GM21390 (cell line): ENCODE results near the gene PSMA1.
A peak's percentile ranks its signal among the peaks of the same experiment; 100 is the strongest.
"Not testable (repeated sequence)": the region's sequence is repeated elsewhere in the genome, so short reads cannot be mapped to it uniquely, and the experiment has no call there.

Source experiments
- ATAC-seq: cut with Tn5 transposase; IDR thresholded peaks from one replicate; pipeline ENCODE4 v1.9.1; 2021; ENCODE audit not compliant: unreplicated experiment

Gene PSMA1

DNA sequence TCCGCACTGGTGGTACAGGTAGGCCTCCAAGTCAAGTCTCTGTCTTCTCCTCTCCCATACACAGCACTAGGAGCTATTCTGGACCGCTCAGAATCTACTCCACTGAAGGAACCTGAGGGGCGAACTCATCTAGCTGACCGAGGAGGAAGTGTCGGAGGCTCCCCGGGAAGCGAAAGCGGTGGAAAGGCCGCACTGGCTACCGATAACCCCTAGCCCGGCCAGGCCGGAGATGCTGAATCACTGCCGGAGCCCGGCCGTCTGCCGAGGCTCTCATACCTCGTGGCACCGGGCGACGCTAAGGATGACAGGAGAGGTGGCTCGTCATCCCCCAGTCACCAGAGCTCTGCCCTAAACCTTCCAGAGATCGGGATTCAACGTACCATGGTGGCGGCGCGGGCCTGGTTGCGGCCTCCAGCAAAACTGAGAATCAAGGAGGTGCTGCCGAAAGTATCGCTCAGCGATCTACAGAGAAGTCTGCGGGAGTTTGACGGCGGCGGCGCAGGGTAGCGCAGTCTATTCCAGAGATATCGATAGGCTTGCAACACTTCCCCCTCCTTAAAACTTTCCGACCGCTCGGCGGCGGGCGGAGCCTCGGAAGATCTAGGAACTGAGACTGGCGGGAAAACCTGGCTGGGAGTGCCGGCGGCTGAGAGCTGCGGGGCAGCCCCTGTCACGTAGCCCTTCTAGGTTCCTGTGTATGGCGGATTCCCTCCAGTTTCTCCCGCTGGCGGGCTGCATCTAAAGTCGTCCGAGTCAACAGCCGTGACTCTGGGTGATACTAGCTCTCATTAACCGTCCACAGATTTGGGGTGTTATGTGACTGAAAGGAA lies at the start of gene PSMA1:
Gene PSMA1, minus strand, starts transcription at position 470 of the 830 bp plus-strand sequence. Its CDS starts 87 bp downstream, at position 383.
- peak; percentile 87 for ATAC-seq

DNA sequence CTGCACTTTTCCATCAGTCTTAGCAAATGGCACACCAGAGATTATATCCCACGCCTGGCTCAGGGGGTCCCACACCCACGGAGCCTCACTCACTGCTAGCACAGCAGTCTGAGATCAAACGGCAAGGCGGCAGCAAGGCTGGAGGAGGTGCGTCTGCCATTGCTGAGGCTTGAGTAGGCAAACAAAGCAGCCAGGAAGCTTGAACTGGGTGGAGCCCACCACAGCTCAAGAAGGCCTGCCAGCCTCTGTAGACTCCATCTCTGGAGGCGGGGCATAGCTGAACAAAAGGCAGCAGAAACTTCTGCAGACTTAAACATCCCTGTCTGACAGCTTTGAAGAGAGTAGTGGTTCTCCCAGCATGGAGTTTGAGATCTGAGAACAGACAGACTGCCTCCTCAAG lies 49.3 kb upstream of the PSMA1 start:
- ATAC-seq, result not testable (repeated sequence)

DNA sequence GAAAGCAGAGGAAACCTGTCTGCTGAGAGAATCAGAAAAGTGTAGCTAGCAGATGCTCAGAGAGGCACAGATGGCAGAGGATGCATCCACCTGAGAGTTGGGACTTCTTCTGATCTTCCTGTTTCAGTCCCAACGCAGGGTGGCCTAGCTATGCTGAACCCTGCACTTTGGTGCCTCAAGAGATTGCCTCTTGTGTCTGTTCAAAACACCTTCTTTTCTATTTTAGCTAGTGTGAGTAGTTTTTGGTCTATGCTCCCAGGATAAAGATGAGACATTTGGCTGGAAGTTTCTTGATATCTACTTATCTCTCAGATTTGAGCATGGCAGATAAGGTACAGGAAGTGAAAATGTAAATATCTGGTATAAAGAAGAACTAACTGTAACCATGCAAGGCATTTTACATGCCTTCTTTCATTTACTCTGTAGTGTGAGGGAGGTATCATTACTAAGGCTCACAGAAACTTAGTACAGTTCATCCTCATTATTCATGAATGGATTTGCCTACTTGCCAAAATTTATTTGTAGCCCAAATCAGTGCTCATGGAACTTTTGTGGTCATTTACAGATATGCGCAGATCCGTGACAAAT lies 47.0 kb upstream of the PSMA1 start:
- ATAC-seq, result no peak

DNA sequence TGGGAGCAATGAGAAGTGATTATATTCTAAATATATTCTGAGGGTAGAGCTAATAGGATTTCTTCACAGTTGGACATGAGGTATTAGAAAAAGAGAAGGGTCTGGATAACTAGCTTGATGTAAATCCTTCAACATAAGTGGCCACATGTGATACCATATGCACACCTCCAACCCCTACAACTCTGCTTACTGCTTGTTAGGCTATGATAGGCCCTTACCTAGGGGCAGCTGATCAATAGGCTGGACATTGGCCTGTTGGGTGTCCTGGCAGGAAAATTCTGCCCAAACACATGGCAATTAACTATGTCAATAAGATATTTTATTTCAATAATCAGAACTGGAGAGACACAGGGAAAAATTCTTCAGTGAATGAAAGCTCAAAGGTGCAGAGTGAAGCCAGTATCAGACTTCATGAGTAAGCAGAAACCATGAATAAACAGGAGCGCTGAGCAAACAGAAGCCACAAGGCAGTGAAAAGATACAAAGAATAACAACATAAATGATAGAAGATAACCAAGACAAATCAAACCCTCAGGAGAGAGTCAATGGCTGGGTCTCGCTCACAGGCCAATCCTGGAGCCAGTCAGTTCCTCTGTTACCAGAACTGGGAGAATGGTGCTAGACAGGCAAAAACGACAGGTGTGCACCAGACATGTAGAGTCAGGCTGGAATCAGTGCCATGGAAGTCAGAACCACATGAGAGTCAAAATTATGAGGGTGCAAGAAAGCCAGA lies 46.3 kb upstream of the PSMA1 start:
- no peak for ATAC-seq

DNA sequence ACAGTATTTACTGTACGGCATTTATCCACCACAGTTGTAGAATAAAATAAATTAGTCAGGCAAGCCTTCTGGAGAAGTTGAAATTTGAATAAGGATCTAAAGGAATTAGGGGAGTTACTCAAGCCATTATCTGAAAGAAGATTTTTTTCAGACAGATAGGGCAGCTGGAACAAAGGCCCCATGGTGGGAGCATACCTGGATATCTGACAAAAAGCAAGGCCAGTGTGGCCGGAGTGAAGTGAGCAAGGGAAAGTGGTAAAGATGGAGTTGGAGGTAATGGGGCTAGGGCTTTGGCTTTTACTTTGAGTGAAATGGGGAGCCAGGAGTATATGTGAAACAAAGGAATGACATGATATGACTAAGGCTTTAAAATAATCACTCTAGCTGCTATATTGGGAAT lies 45.7 kb upstream of the PSMA1 start:
- no peak for ATAC-seq

DNA sequence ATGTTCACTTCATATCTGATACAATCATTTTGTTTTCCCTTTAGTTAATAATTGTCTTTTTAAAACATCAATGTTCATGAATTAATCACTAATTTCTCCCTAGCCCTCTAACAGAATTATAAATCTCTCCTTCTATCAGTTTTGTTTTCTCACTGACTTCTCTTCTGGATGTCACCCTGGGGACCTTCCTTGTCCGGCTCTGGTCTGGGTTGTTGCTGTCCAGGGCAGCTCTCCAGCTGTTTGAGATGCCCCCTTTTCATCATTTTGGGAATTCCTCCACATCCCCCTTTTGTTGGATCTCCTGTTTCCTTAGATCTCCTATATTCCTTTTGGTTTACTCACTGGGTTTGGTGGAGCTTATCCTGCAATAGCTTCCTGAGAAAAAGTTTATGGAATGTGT lies 35.6 kb upstream of the PSMA1 start:
- ATAC-seq, result no peak

DNA sequence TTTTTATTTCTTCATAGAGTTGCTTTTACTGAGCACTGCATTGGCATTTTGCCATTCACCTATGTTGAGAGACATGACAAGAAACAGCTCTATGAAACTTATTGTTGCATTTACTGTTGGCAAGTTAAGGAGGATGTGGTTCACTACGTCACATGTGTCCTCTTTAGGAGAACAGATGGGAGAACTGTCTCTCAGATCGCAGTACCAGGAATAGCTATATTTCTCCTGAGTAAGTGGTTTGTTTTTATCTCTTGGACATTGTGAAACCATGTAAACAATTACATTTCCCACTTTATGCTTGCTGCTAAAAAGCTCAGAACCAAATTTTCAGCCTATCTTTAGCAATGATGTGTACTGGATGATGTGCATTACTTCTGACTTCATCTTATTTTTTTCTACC lies 34.8 kb upstream of the PSMA1 start:
- peak; percentile 68 for ATAC-seq

DNA sequence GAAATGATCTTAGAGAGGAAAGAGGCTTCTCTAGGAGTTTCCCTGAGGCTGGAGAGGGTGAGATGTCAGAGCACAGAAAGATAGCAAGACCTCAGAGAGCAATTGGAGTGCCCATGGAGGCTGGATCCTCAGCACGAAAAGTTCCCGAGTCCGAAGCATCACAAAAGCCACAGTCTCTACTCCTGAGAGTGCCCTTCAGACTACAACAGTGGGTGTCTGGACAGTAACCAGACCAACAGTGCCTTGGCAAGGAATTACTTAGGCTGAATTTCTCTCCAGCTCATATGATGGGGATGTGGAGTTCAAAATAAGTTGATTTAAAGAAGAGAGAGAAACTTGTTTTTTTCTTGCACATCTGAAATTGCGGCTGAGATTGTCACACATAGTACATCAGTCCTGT lies 31.9 kb upstream of the PSMA1 start:
- ATAC-seq, result no peak

DNA sequence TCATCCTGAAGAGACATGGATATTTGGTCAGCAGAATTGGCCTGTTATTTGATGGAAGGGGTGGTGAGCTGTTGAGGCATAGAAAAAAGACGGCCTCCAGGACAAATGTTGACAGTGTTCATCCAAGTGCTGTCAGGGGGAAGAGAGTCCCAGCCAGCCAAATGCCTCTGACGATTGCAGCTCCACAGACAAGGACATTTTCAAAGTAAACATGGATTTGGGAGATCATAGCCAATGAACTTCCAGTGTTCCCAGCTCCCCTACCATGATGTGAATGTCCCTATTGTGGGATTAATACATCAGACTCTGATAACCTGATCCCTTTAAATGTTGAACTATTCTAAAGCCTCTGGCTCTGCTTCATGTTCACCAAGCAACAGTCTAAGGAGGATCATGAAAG lies 31.2 kb upstream of the PSMA1 start:
- ATAC-seq, result no peak

DNA sequence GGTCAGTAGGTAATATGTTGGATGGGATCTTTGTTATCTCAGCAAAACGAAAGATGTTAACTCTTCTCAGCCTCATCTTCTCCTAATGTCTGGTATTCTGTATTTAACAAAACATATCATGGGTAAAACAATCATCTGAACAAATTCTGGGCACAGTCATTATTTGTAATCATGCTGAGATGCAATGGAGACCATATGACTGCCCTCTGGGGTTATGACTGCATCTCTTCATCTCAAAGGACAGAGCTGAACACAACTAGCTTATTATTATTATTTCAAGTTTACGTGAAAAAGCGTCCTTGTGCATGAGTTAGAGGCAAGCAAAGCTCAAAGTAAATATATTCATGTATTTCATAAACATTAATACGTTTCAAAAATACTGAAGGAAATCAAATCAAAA lies 29.7 kb upstream of the PSMA1 start:
- ATAC-seq, result no peak

DNA sequence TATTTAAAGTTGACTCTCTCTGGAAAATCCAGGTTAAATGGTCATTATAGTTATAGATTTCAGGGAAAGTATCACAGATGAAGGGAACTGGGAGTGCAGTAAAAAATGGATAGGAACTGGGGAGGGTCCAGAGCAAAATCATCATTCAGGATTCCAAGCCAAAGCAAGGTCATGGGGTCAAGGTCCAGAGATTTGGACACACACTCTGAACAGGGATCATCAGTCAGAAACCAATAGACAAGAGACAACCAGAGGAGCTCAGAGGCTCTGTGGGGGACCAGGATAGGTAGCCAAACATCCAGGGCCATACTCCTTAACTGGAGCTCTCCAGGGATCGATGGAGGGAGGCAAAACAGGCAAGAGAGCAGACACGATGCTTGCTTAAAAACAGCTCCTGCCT lies 27.3 kb upstream of the PSMA1 start:
- ATAC-seq, result no peak

DNA sequence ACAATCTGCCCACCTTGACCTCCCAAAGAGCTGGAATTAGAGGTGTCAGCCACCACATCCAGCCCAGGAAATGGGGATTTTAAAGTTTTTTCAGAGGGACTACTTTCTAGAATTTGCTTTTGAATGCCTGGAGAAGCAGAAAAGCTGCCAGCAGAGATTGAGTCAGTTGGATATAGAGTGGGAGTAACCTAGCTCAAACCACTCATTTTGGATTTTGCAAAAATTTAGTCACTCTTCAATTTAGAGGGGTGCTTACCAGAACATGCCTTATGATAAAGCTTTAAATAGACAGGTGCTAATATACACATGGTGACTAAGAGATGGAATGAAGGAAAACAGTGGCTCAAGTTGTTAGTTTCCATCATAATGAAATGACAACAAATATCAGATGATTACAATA lies 26.5 kb upstream of the PSMA1 start:
- no peak for ATAC-seq

DNA sequence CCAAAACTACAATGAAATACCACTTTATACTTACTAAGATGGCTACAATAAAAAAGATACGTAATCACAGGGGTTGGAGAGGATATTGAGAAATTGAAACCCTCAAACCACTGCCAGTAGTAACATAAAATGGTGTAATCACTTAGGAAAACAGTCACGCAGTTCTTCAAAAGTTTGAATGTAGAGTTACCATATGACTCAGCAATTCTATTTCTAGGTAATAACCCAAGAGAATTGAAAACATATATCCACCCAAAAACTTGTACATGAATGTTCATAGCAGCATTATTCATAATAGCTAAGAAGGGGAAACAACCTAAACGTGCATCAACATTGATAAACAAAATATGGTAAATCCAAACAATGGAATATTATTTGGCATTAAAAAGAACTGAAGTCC lies 24.4 kb upstream of the PSMA1 start:
- ATAC-seq, result peak; percentile 92

DNA sequence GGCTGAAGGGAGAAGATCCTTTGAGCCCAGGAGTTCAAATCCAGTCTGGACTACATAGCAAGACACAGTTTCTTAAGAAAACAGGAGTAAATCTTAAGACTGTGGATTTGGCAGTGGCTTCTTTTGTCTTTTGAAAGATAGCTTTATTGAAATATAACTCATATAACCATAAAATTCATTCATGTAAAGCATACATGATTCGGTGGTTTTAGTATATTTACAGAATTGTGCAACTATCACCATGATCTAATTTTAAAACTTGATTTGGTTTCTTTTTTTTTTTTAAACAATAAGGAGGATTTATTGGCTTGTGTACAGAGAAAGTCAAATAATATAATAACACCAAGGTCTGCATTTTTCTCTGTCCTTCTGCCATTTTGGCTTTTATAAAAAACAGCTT lies 23.1 kb upstream of the PSMA1 start:
- ATAC-seq, result no peak

DNA sequence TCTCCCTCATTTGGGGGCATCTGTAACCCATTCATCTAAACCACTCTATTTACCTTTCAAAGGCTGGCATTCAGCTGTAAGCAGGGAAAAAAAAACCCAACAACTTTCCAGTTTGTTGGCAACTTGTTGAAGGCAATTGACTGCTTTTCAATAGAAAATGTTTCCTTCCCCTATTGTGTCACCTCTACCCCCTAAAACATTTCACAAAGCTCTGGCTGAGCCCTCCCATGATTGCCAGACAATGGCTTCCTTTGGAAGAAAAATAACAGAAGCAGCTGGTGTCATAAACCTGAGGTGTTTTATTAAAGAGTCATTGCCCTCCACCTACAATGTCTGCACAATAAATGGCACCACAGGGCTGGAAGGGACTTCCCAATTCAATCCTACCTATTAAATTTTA lies 22.1 kb upstream of the PSMA1 start:
- no peak for ATAC-seq

DNA sequence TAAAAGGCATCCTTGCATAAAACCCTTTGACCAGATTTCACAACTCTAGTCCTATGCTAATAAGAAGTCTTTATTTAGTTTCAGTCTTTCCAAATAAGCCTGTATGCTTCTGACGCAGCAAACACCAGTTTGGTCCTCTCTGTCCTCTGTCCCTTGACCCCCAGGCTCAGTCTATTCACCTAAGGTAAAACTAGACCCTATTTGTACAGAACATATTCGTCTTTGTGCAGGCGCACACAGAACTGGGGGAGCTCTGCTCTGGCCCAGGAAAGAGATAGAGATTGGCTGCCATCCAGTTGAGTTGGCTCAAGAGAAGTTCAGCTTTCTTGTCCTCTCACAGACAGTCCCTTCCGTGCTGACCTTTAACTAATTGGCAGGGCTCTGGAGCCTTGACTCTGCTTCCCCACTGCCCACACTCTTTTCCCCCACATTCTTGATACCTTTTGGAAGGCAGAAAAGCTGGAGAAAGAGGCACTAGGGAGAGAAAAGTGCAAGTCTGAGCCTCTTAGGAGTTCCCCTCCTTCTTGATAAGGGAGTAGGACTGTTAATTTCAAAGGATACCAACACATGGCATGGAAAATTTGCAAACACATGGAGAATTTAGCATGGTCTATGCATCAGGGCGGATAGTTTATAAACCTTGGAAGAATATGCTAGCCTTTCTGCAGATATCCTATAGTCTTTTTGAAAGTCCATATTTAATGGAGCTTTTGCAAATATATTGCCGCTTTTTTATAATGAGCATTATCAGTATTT lies 21.2 kb upstream of the PSMA1 start:
- ATAC-seq, result no peak

DNA sequence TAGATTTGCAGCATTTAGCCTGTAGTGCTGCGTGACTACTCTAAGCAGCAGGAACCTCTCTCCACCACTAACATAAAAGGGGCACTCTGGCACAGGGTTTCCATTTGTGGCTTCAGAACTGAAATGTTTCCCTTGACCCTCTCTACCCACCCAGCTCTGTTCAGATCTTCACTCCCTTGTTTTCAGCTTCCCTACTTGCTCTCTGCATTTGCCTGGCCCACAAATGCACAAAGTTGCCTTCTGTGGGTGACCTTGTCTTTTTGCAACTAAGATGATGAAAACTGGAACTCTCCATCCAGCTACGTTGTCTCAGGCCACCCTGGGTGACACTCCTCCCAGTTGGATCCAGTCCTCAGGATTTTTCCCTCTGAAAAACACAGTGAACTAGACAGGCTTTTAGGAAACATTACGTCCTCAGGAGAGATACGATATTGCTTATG lies 19.8 kb upstream of the PSMA1 start:
- no peak for ATAC-seq

DNA sequence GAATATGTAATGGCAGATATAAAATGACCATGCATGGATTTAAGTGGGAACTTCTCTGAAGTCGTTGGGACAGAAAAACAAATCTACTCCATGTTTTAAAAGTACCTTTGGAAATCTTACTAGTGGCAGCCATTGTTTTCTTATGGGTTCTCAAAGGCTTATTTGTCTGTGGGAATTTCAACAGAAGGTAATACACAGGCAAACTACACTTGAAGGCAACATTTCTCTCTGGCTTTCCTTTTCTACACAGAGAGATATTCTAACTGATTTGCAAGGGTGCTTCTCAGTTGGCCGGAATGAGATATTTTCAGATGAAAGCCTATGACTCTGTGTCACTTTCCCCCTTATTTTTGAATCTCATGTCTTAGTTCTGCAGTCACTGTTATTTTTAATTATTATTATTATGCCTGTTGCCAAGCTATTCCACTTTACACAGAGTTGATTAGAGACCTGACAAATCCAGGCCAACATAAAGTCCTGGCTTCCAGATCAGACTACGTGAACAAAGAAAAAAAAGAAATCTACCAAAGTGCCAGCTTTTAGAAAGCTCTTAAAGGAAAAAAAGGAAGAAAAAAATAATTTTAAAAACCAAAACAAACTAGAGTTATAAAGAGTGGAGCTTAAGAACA lies 18.9 kb upstream of the PSMA1 start:
- no peak for ATAC-seq

DNA sequence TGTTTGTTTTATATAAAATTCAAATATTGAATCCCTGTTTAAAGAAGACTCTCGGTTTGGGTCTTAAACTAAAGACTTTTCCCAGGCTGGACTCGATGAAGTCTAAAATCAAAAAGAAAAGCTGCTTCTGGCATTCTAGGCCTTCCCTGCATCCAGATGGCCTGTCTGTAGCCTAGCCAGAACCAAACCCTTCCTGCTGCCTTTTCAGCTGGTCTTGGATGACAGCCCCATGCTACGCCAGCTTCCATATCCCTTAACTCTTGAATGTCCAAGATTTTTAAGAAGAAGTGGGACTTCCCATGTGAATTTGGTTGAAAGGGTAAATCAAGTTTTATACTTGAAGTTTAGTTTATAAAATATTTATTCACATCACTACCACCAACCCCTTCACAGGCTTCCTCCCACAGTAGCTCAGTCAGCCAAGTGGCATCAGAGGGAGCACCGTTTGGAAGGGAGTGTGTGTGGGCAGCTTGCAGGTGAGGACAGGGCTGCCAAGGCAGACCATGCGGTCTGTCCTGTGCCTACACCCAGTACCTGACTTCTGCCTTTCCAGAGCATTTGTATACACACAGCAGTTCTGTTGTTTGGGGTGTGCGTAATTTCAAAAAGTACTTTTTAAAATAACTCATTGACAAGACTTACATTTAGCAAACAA lies 18.2 kb upstream of the PSMA1 start:
- no peak for ATAC-seq

DNA sequence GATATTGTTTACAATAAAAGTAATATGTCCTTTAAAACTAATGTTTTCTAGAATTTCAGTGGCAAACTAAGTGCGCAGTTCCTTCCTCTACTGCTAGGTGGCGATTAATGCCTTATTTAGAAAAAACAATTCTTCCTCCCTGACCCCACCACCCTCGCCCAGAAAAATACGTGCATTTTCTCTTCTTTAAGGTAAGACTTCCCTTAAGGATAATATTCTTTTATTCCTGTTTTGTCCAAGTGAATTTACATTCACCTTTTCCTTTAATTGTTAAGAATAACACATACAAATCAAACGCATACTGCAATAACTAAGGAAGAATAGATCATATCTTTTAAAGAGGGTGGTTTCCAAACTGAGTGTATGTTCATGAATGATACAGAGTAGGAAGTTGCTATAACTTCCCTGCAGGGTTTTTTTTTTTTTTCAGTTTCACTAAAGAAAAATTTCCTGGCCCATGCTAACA lies 17.0 kb upstream of the PSMA1 start:
- peak; percentile 80 for ATAC-seq
